ENCODE data around the gene ENTPD5. TPM values are rescaled to one million over a fixed set of nuclear protein-coding genes. Genes with fewer than 3 reads are reported as not detected.

ENTPD5 gene
- total and polyA plus RNA-seq, 2 donors (not counting 3 experiments of a cell fraction or from before 2014, with no cell fraction given): 8.4 to 13.0 TPM

- no peak overlapping the region for H2AFZ ChIP-seq (ENCODE audit: low read depth, low read length)
- no peaks in the 10 kb centered on the region for H4K20me1 ChIP-seq (replicated peaks; ENCODE audit: control insufficient read depth, extremely low read depth, insufficient read depth, low read length)
- intact Hi-C loops (cut with micrococcal nuclease) (no loop called here), dilution Hi-C loops (cut with MboI; ENCODE audit: extremely low pct_ligation_motif_present, low sequenced_read_pairs) (no loop called here)
- no peak overlapping the region for H3K4me2 ChIP-seq (ENCODE audit: insufficient read depth, low read length)
- TF ChIP-seq POLR2A (IDR thresholded peaks at IDR 0.05; ENCODE audit: low read depth, low read length): no peak
- no peak for TF ChIP-seq EZH2 (IDR thresholded peaks at IDR 0.05; ENCODE audit: borderline replicate concordance, low read depth, low read length, severe bottlenecking)
- no peak for TF ChIP-seq GATA2 (IDR thresholded peaks at IDR 0.05; ENCODE audit: insufficient read depth, insufficient read length, low read depth, low read length)
- TF ChIP-seq POLR2AphosphoS5 (IDR thresholded peaks at IDR 0.05; ENCODE audit: insufficient read depth, low read depth, low read length): no peak
- no peak for TF ChIP-seq FOS (IDR thresholded peaks at IDR 0.05; ENCODE audit: borderline replicate concordance, insufficient read depth, low read length)
- no peak for TF ChIP-seq CTCF (IDR thresholded peaks at IDR 0.05; ENCODE audit: extremely low read depth in 1 of 2, insufficient read depth in 1 of 2, low read depth in 1 of 2, low read length in 2 of 2)
- no peak for TF ChIP-seq MAX (IDR thresholded peaks at IDR 0.05; ENCODE audit: insufficient read depth, insufficient read length)
- H3K4me3 ChIP-seq (replicated peaks in 1 of 3; ENCODE audit: insufficient read depth in 1 of 3, low read depth in 1 of 3, low read length in 3 of 3): no peak overlapping the region
- H3K9ac ChIP-seq (replicated peaks; ENCODE audit: extremely low read depth, insufficient read depth, low read length): no peak overlapping the region
- CTCF ChIA-PET: interaction anchor here (0.6 to 1.2 kb wide), 2 partner anchors 23 to 405 kb away, joined by 5 to 6 read pairs; no protein-coding TSS in a partner anchor
- H3K79me2 ChIP-seq (ENCODE audit: control insufficient read depth, insufficient read depth, low read length): peaks cover 5% of the 10 kb centered on the region
- POLR2A ChIA-PET: no interaction called here
- H3K9me3 ChIP-seq (replicated peaks; ENCODE audit: control insufficient read depth, insufficient read depth, low read length): no peaks in the 10 kb centered on the region
- H3K4me1 ChIP-seq (ENCODE audit: control insufficient read depth, extremely low read depth, insufficient read depth, low read length): no peaks in the 10 kb centered on the region
- no peaks in the 10 kb centered on the region for H3K27me3 ChIP-seq (ENCODE audit: control insufficient read depth in 2 of 2, insufficient read depth in 2 of 2, low read length in 2 of 2)
- no TSS peak for BruUV-seq (replicated peaks)
- H3K27ac ChIP-seq (ENCODE audit: insufficient read depth, low read depth, low read length): no peak overlapping the region
- no peak for FAIRE-seq
- DNase-seq (ENCODE audit: low read depth, low spot score): no peak
- H3K9me1 ChIP-seq (replicated peaks; ENCODE audit: control insufficient read depth, extremely low read depth, insufficient read depth, low read length): no peaks in the 10 kb centered on the region
- H3K36me3 ChIP-seq (ENCODE audit: control insufficient read depth in 2 of 2, extremely low read depth in 1 of 2, insufficient read depth in 2 of 2, low read length in 2 of 2): peaks cover 23 to 31% of the 10 kb centered on the region in 2 experiments
Measured at GRCh38 chr14:73913256-73913655, 105.8 kb downstream of the ENTPD5 start.
